ENCODE results near the gene PRKN.

PRKN gene

DNA sequence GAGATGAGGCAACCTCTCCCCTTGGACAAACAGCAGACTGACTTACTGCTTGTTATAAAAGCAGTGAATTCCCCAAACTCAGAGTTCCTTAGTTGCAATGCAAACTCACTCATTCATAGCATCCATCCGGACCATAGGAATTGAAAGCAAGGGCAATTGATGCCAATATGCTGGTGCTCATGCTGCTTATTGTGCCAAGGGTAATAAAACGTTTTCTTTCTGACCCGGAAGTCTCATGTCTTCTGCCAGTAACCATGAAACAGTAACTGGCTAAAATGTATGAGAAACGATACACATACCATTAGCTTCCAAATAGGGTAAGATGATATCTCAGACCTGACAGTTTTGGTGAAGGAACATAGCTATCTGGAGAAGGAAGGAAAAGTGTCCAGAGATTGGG, 18.1 kb downstream of the PRKN start:
- TF ChIP-seq, protein P1, sequence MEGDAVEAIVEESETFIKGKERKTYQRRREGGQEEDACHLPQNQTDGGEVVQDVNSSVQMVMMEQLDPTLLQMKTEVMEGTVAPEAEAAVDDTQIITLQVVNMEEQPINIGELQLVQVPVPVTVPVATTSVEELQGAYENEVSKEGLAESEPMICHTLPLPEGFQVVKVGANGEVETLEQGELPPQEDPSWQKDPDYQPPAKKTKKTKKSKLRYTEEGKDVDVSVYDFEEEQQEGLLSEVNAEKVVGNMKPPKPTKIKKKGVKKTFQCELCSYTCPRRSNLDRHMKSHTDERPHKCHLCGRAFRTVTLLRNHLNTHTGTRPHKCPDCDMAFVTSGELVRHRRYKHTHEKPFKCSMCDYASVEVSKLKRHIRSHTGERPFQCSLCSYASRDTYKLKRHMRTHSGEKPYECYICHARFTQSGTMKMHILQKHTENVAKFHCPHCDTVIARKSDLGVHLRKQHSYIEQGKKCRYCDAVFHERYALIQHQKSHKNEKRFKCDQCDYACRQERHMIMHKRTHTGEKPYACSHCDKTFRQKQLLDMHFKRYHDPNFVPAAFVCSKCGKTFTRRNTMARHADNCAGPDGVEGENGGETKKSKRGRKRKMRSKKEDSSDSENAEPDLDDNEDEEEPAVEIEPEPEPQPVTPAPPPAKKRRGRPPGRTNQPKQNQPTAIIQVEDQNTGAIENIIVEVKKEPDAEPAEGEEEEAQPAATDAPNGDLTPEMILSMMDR (IDR thresholded peaks at IDR 0.05; ENCODE audit: poor library complexity, severe bottlenecking): no peak
- no peaks in the 10 kb centered on the region for H3K4me1 ChIP-seq (ENCODE audit: insufficient read depth, poor library complexity, severe bottlenecking)
- H3K4me3 ChIP-seq (ENCODE audit: severe bottlenecking): no peak overlapping the region
- DNase-seq (ENCODE audit: low spot score): no peak
- no peaks in the 10 kb centered on the region for H3K36me3 ChIP-seq (ENCODE audit: low read depth)
- no peaks in the 10 kb centered on the region for H3K9me3 ChIP-seq (ENCODE audit: severe bottlenecking)
- ATAC-seq (ENCODE audit: low read depth): no peak
- no peak overlapping the region for H3K27ac ChIP-seq (ENCODE audit: poor library complexity, severe bottlenecking)
- H3K27me3 ChIP-seq (ENCODE audit: insufficient read depth, poor library complexity, severe bottlenecking): no peaks in the 10 kb centered on the region

DNA sequence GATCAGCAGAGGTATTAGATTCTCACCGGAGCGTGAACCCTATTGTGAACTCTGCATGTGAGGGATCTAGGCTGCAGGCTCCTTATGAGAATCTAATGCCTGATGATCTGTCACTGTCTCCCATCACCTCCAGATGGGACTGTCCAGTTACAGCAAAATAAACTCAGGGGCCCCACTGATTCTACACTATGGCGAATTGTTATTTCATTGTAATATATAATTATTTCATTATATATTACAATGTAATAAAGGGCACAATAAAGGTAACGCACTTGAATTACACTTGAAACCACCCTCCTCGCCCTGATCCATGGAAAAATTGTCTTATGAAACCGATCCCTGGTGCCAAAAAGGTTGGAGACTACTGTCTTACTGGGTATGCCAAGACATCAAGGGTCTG, 18.6 kb downstream of the PRKN start:
- DNase-seq (ENCODE audit: low spot score) (no peak), ATAC-seq (ENCODE audit: low read depth) (no peak)
- Histone ChIP-seq H3K9me3 (ENCODE audit: severe bottlenecking) (no peaks in the 10 kb centered on the region), H3K27me3 (ENCODE audit: insufficient read depth, poor library complexity, severe bottlenecking) (no peaks in the 10 kb centered on the region), H3K4me3 (ENCODE audit: severe bottlenecking) (no peak overlapping the region), H3K36me3 (ENCODE audit: low read depth) (no peaks in the 10 kb centered on the region), H3K27ac (ENCODE audit: poor library complexity, severe bottlenecking) (no peak overlapping the region), H3K4me1 (ENCODE audit: insufficient read depth, poor library complexity, severe bottlenecking) (no peaks in the 10 kb centered on the region)
- TF ChIP-seq, protein P1 (IDR thresholded peaks at IDR 0.05; ENCODE audit: poor library complexity, severe bottlenecking): no peak

DNA sequence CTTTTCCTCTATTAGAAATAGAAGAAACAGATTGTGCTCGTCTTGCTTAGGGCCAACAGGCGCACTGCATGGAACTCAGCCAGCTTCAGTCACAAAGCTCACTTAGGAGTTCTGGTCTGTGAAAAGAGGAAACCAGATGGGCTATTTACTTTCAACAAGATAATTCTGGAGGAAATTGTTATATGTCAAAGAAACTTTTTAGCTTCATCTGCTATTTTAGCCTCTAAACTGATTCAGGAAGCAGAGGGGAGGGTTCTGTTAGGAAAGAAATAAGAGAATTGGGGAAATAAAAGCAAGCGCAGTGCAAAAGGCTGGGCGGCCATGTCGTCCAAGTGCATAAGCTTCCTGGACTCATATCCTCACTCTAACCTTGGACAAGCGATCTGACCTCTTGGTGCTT, 21.3 kb downstream of the PRKN start:
- Histone ChIP-seq H3K36me3 (ENCODE audit: low read depth) (no peaks in the 10 kb centered on the region), H3K4me3 (ENCODE audit: severe bottlenecking) (no peak overlapping the region), H3K27me3 (ENCODE audit: insufficient read depth, poor library complexity, severe bottlenecking) (no peaks in the 10 kb centered on the region), H3K27ac (ENCODE audit: poor library complexity, severe bottlenecking) (no peak overlapping the region), H3K9me3 (ENCODE audit: severe bottlenecking) (no peaks in the 10 kb centered on the region), H3K4me1 (ENCODE audit: insufficient read depth, poor library complexity, severe bottlenecking) (no peaks in the 10 kb centered on the region)
- DNase-seq (ENCODE audit: low spot score) (no peak), ATAC-seq (ENCODE audit: low read depth) (no peak)
- TF ChIP-seq, protein P1 (IDR thresholded peaks at IDR 0.05; ENCODE audit: poor library complexity, severe bottlenecking): no peak

DNA sequence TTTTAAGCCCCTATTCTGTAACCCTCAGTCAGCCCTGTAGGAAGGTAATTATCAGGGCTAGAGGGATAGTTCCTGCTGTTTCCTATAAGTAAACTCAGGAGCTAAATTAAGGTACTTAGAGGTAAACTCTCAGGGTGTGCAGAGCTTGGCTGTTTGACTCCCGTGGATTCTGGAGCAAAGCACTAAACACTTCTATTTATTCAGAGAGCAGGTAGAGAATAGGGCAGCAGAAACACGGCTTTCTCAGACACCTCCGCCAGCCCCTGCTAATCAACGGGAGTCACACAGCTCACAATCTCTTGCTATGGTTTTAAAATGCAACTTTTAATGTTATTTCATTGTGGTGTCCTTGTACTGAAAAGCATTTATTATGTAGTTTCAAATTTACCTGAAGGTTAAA, 21.8 kb downstream of the PRKN start:
- Histone ChIP-seq H3K9me3 (ENCODE audit: severe bottlenecking) (no peaks in the 10 kb centered on the region), H3K36me3 (ENCODE audit: low read depth) (no peaks in the 10 kb centered on the region), H3K4me1 (ENCODE audit: insufficient read depth, poor library complexity, severe bottlenecking) (no peaks in the 10 kb centered on the region), H3K27ac (ENCODE audit: poor library complexity, severe bottlenecking) (no peak overlapping the region), H3K4me3 (ENCODE audit: severe bottlenecking) (no peak overlapping the region), H3K27me3 (ENCODE audit: insufficient read depth, poor library complexity, severe bottlenecking) (no peaks in the 10 kb centered on the region)
- TF ChIP-seq, protein P1 (IDR thresholded peaks at IDR 0.05; ENCODE audit: poor library complexity, severe bottlenecking): no peak
- DNase-seq (ENCODE audit: low spot score): no peak
- no peak for ATAC-seq (ENCODE audit: low read depth)

DNA sequence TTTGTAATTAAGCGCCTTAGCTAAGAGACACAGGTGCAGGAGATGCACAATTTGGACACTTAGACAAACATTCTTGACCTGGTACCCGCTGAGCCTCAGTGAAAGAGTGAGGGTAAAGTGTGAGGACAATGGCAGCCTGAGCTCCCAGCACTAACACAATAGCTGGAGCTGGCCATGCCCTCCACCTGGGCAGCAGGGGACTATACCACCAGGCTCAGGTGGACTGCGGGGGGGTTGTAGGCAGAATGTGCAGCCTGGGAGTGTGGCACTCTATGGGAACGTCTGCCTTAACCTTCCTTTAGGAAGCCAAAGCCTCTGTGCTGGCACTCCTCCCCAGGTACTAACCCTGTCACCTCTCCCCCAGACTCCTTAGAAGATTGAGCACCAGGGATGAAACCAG, 23.6 kb downstream of the PRKN start:
- H3K4me3 ChIP-seq (ENCODE audit: severe bottlenecking): no peak overlapping the region
- no peak for ATAC-seq (ENCODE audit: low read depth)

More for the DNA sequence above, 23.6 kb downstream of the PRKN start:
- Histone ChIP-seq H3K9me3 (ENCODE audit: severe bottlenecking) (no peaks in the 10 kb centered on the region), H3K36me3 (ENCODE audit: low read depth) (no peaks in the 10 kb centered on the region), H3K4me1 (ENCODE audit: insufficient read depth, poor library complexity, severe bottlenecking) (no peaks in the 10 kb centered on the region), H3K27ac (ENCODE audit: poor library complexity, severe bottlenecking) (no peak overlapping the region), H3K27me3 (ENCODE audit: insufficient read depth, poor library complexity, severe bottlenecking) (no peaks in the 10 kb centered on the region)
- TF ChIP-seq, protein P1 (IDR thresholded peaks at IDR 0.05; ENCODE audit: poor library complexity, severe bottlenecking): no peak
- no peak for DNase-seq (ENCODE audit: low spot score)
